HEK293 (cell line): ENCODE measurements around the gene CEP135.

Source experiments
- CTCF ChIA-PET: fragments of 350-600 bp; formaldehyde crosslinking; extraction: SDS; loops from one replicate; lab custom pipeline; 2021; ENCODE audit warnings: antibody characterized with exemption; lab: Yijun Ruan, JAX
- POLR2A ChIA-PET: fragments of 300-600 bp; formaldehyde crosslinking; extraction: SDS; loops from one replicate; lab custom pipeline; 2020; ENCODE audit warnings: antibody characterized with exemption, inconsistent platforms; lab: Yijun Ruan, JAX
- H3K27ac ChIP-seq: fragments of 200-500 bp; sonication (Bioruptor generic); 2 replicates; pipeline ENCODE4 v1.5.1; 2014; ENCODE audit warnings: low read depth, low read length, control low read depth, inconsistent platforms; ENCODE audit errors: extremely low read depth
- H3K36me3 ChIP-seq, 2 experiments: fragments of 200-500 bp in 1 of 2; sonication (Bioruptor generic) in 1 of 2; 1 replicate in 1 of 2; 2 replicates in 1 of 2; pipeline ENCODE4 v1.5.1; 2014 to 2017; ENCODE audit warnings: inconsistent platforms in 2 of 2, low read length in 2 of 2; ENCODE audit not compliant: control insufficient read depth in 2 of 2, insufficient read depth in 1 of 2
- H3K4me1 ChIP-seq: fragments of 200-500 bp; sonication (Bioruptor generic); 2 replicates; pipeline ENCODE4 v1.5.1; 2014; ENCODE audit warnings: mild to moderate bottlenecking, low read length, inconsistent platforms; ENCODE audit not compliant: control insufficient read depth, insufficient read depth
- H3K4me3 ChIP-seq: 2 replicates; pipeline ENCODE4 v1.5.1; 2011; ENCODE audit warnings: low read depth, mild to moderate bottlenecking, control low read depth, low read length, moderate library complexity
- H3K9me3 ChIP-seq: fragments of 200-500 bp; sonication (Bioruptor generic); 2 replicates; pipeline ENCODE4 v1.5.1; 2014; ENCODE audit warnings: low read depth, low read length, inconsistent platforms; ENCODE audit not compliant: control insufficient read depth, insufficient read depth
- ATF2 ChIP-seq: fragments of 450-650 bp; formaldehyde crosslinking; IDR thresholded peaks from 2 replicates; pipeline ENCODE4 v1.5.1; 2016; ENCODE audit warnings: missing biosample characterization, missing genetic modification characterization, low read depth
- WT1 ChIP-seq: fragments of 450-650 bp; formaldehyde crosslinking; IDR thresholded peaks from 2 replicates; pipeline ENCODE4 v1.5.1; 2016; ENCODE audit warnings: missing biosample characterization, missing genetic modification characterization
- ZFP69B ChIP-seq: fragments of 450-650 bp; formaldehyde crosslinking; IDR thresholded peaks from 2 replicates; pipeline ENCODE4 v1.5.1; 2016; ENCODE audit warnings: missing biosample characterization, missing genetic modification characterization
- ZNF140 ChIP-seq: fragments of 450-650 bp; formaldehyde crosslinking; IDR thresholded peaks from 2 replicates; pipeline ENCODE4 v1.5.1; 2016; ENCODE audit warnings: missing biosample characterization, missing genetic modification characterization
- ZNF155 ChIP-seq: fragments of 450-650 bp; formaldehyde crosslinking; IDR thresholded peaks from 2 replicates; pipeline ENCODE4 v1.5.1; 2016; ENCODE audit warnings: missing biosample characterization, missing genetic modification characterization
- ZNF169 ChIP-seq: fragments of 450-650 bp; formaldehyde crosslinking; IDR thresholded peaks from 2 replicates; pipeline ENCODE4 v1.5.1; 2016; ENCODE audit warnings: missing biosample characterization, missing genetic modification characterization
- ZNF239 ChIP-seq: fragments of 450-650 bp; formaldehyde crosslinking; IDR thresholded peaks from 2 replicates; pipeline ENCODE4 v1.5.1; 2016; ENCODE audit warnings: missing biosample characterization, missing genetic modification characterization
- ZNF48 ChIP-seq: fragments of 450-650 bp; formaldehyde crosslinking; IDR thresholded peaks from 2 replicates; pipeline ENCODE4 v1.5.1; 2016; ENCODE audit warnings: missing biosample characterization, missing genetic modification characterization
- ZNF544 ChIP-seq: fragments of 450-650 bp; formaldehyde crosslinking; IDR thresholded peaks from 2 replicates; pipeline ENCODE4 v1.5.0; 2017; ENCODE audit warnings: missing biosample characterization, missing genetic modification characterization
- ZNF626 ChIP-seq: fragments of 450-650 bp; sonication (Bioruptor Pico); formaldehyde crosslinking; IDR thresholded peaks from 2 replicates; pipeline ENCODE4 v1.5.1; 2018; ENCODE audit warnings: missing biosample characterization, missing genetic modification characterization, inconsistent platforms
- ZNF768 ChIP-seq: fragments of 450-650 bp; formaldehyde crosslinking; IDR thresholded peaks from 2 replicates; pipeline ENCODE4 v1.5.1; 2018; ENCODE audit warnings: missing biosample characterization, mild to moderate bottlenecking, missing genetic modification characterization
- ZNF777 ChIP-seq: fragments of 450-650 bp; formaldehyde crosslinking; IDR thresholded peaks from 2 replicates; pipeline ENCODE4 v1.5.1; 2017; ENCODE audit warnings: missing biosample characterization, missing genetic modification characterization, borderline replicate concordance
- ZSCAN5A ChIP-seq: fragments of 450-650 bp; formaldehyde crosslinking; IDR thresholded peaks from 2 replicates; pipeline ENCODE4 v1.5.1; 2016; ENCODE audit warnings: missing biosample characterization, missing genetic modification characterization
- TF ChIP-seq, protein P1 (sequence below): fragments of 450-650 bp; formaldehyde crosslinking; optimal IDR thresholded peaks from 2 replicates; pipeline ENCODE3; 2016; ENCODE audit warnings: missing biosample characterization, mild to moderate bottlenecking, missing genetic modification characterization
- TF ChIP-seq, protein P2 (sequence below): fragments of 450-650 bp; formaldehyde crosslinking; IDR thresholded peaks from 2 replicates; pipeline ENCODE4 v1.5.1; 2016; ENCODE audit warnings: missing biosample characterization, missing genetic modification characterization
- TF ChIP-seq, protein P3 (sequence below): fragments of 450-650 bp; formaldehyde crosslinking; IDR thresholded peaks from 2 replicates; pipeline ENCODE4 v1.5.1; 2017; ENCODE audit warnings: missing biosample characterization, missing genetic modification characterization

The CEP135 gene

GRCh38 chr4:55931043-55931442 lies 17.7 kb upstream of the CEP135 start (continued):
- no peak for TF ChIP-seq ZNF239
- TF ChIP-seq ZSCAN5A (tag by site-specific recombination) = no peak
- TF ChIP-seq ZNF544 = no peak
- no peak for TF ChIP-seq ZNF777 (tag by site-specific recombination)
- TF ChIP-seq WT1 (tag by site-specific recombination) = no peak

GRCh38 chr4:55931833-55932232 lies 16.9 kb upstream of the CEP135 start:
- CTCF ChIA-PET = interaction anchor here (1.1 kb wide), 1 partner anchor 10 kb away, joined by 4 read pairs; no protein-coding TSS in a partner anchor
- 0 out of 2 replicates have a peak, but pooled peaks have one; percentile 34 for TF ChIP-seq ATF2 (tag by site-specific recombination)
- no peak for TF ChIP-seq ZNF169 (tag by site-specific recombination)
- TF ChIP-seq, protein P1, sequence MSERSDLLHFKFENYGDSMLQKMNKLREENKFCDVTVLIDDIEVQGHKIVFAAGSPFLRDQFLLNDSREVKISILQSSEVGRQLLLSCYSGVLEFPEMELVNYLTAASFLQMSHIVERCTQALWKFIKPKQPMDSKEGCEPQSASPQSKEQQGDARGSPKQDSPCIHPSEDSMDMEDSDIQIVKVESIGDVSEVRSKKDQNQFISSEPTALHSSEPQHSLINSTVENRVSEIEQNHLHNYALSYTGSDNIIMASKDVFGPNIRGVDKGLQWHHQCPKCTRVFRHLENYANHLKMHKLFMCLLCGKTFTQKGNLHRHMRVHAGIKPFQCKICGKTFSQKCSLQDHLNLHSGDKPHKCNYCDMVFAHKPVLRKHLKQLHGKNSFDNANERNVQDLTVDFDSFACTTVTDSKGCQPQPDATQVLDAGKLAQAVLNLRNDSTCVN = no peak
- TF ChIP-seq ZFP69B (tag by site-specific recombination) = peak; percentile 37; the same call in 1 of the 2 replicates
- TF ChIP-seq, protein P2, sequence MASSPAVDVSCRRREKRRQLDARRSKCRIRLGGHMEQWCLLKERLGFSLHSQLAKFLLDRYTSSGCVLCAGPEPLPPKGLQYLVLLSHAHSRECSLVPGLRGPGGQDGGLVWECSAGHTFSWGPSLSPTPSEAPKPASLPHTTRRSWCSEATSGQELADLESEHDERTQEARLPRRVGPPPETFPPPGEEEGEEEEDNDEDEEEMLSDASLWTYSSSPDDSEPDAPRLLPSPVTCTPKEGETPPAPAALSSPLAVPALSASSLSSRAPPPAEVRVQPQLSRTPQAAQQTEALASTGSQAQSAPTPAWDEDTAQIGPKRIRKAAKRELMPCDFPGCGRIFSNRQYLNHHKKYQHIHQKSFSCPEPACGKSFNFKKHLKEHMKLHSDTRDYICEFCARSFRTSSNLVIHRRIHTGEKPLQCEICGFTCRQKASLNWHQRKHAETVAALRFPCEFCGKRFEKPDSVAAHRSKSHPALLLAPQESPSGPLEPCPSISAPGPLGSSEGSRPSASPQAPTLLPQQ = peak; percentile 92

DNA sequence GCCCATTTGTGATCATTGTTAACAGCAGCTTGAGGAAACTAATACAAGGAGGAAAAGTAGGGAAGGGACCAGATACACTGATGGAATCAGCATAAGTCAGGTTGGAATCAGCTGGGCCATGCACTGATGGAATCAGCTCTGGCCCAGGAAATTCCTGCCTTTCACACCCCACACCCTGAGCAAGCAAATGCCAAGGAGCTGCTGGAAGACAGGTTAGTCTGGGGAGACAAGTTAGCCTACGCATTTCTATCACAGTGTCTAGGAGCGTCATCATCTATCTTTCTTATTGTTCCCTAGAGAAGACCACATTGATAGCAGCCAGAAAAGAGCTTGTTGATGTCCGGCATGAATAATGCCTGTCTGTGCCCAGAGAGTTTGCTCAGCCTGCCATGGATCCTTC lies 16.2 kb upstream of the CEP135 start:
- Histone ChIP-seq H3K9me3 (no peaks in the 10 kb centered on the region), H3K4me3 (no peak overlapping the region), H3K4me1 (no peaks in the 10 kb centered on the region), H3K27ac (no peak overlapping the region), H3K36me3 (no peaks in the 10 kb centered on the region)
- ChIA-PET POLR2A (no interaction called here), CTCF (interaction anchor here (0.6 to 3.1 kb wide), 3 partner anchors 9 to 326 kb away, joined by 3 to 21 read pairs (median 4); partner anchors contain the start of gene CEP135)
- TF ChIP-seq ZNF140 (tag by site-specific recombination) (no peak), ZNF155 (no peak), ZNF48 (tag by site-specific recombination) (no peak), ZNF626 (tag by site-specific recombination) (no peak), ZNF768 (tag by site-specific recombination) (no peak)
- TF ChIP-seq, protein P3, sequence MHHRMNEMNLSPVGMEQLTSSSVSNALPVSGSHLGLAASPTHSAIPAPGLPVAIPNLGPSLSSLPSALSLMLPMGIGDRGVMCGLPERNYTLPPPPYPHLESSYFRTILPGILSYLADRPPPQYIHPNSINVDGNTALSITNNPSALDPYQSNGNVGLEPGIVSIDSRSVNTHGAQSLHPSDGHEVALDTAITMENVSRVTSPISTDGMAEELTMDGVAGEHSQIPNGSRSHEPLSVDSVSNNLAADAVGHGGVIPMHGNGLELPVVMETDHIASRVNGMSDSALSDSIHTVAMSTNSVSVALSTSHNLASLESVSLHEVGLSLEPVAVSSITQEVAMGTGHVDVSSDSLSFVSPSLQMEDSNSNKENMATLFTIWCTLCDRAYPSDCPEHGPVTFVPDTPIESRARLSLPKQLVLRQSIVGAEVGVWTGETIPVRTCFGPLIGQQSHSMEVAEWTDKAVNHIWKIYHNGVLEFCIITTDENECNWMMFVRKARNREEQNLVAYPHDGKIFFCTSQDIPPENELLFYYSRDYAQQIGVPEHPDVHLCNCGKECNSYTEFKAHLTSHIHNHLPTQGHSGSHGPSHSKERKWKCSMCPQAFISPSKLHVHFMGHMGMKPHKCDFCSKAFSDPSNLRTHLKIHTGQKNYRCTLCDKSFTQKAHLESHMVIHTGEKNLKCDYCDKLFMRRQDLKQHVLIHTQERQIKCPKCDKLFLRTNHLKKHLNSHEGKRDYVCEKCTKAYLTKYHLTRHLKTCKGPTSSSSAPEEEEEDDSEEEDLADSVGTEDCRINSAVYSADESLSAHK (tag by site-specific recombination) = no peak

More at GRCh38 chr4:55931833-55932232, 16.9 kb upstream of the CEP135 start:
- Histone ChIP-seq H3K27ac (no peak overlapping the region), H3K4me1 (no peaks in the 10 kb centered on the region), H3K9me3 (no peaks in the 10 kb centered on the region), H3K36me3 (no peaks in the 10 kb centered on the region), H3K4me3 (no peak overlapping the region)
- POLR2A ChIA-PET = no interaction called here
